Vagina (tissue), 2 donors: ENCODE data around the gene CPZ. TPM values are rescaled to one million over a fixed set of nuclear protein-coding genes. Genes with fewer than 3 reads are reported as not detected.

ENCODE experiments used
- DNase-seq, 2 donors: peaks; one replicate each; pipeline ENCODE4 v3.0.0-alpha.2; 2017; ENCODE audit errors: extremely low spot score in 2 of 2
- H3K27ac ChIP-seq: fragments of 200-600 bp; sonication (generic); one replicate; pipeline ENCODE4 v1.5.1; 2019
- H3K27me3 ChIP-seq: fragments of 200-600 bp; sonication (generic); one replicate; pipeline ENCODE4 v1.5.1; 2019
- H3K36me3 ChIP-seq, 2 donors: fragments of 200-600 bp; sonication (generic); one replicate each; pipeline ENCODE4 v1.5.1; 2017 to 2019
- H3K4me1 ChIP-seq: fragments of 200-600 bp; sonication (generic); one replicate; pipeline ENCODE4 v1.5.1; 2019
- H3K4me3 ChIP-seq, 2 donors: fragments of 200-600 bp; sonication (generic); 1 replicate in 1 of 2; 2 replicates in 1 of 2; pipeline ENCODE4 v1.5.1; 2016 to 2019
- H3K9me3 ChIP-seq: fragments of 200-600 bp; sonication (generic); one replicate; pipeline ENCODE4 v1.5.1; 2019
- POLR2A ChIP-seq, 2 donors: fragments of 450-650 bp; IDR thresholded peaks; one replicate each; pipeline ENCODE4 v1.6.1; 2017; ENCODE audit warnings: antibody characterized with exemption in 2 of 2, mild to moderate bottlenecking in 2 of 2, moderate library complexity in 2 of 2
- POLR2AphosphoS5 ChIP-seq, 2 donors: sonication (generic); formaldehyde crosslinking; IDR thresholded peaks; one replicate each; pipeline ENCODE4 v1.9.0; 2017; ENCODE audit warnings: antibody characterized with exemption in 2 of 2, mild to moderate bottlenecking in 2 of 2, low read depth in 1 of 2; ENCODE audit not compliant: insufficient read depth in 1 of 2
- intact Hi-C: fragments of 100-400 bp; cut with DNase I; formaldehyde crosslinking; loops from one replicate; pipeline ENCODE4 v1.15.1; 2023
- total RNA-seq: library from RNA; depleted of rRNA; stranded (reverse); fragments of >200 nt; gene quantifications from one replicate; pipeline ENCODE4 v1.2.3, GENCODE V29; 2016
- TF ChIP-seq, protein P1 (sequence below), 3 experiments: fragments of 450-650 bp in 2 of 3; fragments of 200-600 bp in 1 of 3; sonication (generic) in 1 of 3; IDR thresholded peaks; one replicate each; pipeline ENCODE4 v1.5.1; 2017 to 2019; ENCODE audit warnings: antibody characterized with exemption in 3 of 3, mild to moderate bottlenecking in 2 of 3, moderate library complexity in 2 of 3

Gene CPZ
- total RNA-seq, 1 donor from 2014 or later: 26.3 TPM

DNA sequence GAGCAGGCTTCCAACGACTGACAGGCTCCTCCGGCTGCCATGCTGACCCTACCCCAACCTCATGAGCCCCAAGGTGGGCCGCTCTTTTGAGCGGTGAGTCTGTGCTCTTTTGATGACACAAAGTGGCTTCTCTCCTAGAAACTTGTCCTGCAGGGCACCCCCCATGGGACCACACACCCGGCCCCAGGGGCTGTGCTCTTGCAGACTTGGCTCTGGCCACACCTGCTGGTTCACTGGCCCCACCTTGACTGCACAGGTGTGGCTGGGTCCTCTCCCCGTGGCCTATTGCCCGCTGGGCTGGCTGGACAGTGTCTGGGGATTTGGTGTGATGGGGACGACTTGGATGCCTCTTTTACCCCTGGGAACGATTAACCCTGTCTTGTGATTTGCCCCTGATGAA is 1.5 kb upstream of the CPZ start:
- intact Hi-C loops: no loop called here
- TF ChIP-seq POLR2AphosphoS5 (IDR thresholded peaks at IDR 0.05; ENCODE audit: insufficient read depth in 1 of 2, low read depth in 1 of 2) (no peak), POLR2A (IDR thresholded peaks at IDR 0.05) (no peak)
- TF ChIP-seq, protein P1, sequence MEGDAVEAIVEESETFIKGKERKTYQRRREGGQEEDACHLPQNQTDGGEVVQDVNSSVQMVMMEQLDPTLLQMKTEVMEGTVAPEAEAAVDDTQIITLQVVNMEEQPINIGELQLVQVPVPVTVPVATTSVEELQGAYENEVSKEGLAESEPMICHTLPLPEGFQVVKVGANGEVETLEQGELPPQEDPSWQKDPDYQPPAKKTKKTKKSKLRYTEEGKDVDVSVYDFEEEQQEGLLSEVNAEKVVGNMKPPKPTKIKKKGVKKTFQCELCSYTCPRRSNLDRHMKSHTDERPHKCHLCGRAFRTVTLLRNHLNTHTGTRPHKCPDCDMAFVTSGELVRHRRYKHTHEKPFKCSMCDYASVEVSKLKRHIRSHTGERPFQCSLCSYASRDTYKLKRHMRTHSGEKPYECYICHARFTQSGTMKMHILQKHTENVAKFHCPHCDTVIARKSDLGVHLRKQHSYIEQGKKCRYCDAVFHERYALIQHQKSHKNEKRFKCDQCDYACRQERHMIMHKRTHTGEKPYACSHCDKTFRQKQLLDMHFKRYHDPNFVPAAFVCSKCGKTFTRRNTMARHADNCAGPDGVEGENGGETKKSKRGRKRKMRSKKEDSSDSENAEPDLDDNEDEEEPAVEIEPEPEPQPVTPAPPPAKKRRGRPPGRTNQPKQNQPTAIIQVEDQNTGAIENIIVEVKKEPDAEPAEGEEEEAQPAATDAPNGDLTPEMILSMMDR (IDR thresholded peaks at IDR 0.05): no peak
- Histone ChIP-seq H3K4me3 (no peak overlapping the region), H3K27ac (no peak overlapping the region), H3K27me3 (no peaks in the 10 kb centered on the region), H3K36me3 (no peaks in the 10 kb centered on the region), H3K4me1 (peaks cover 18% of the 10 kb centered on the region), H3K9me3 (no peaks in the 10 kb centered on the region)
- DNase-seq: no peak

DNA sequence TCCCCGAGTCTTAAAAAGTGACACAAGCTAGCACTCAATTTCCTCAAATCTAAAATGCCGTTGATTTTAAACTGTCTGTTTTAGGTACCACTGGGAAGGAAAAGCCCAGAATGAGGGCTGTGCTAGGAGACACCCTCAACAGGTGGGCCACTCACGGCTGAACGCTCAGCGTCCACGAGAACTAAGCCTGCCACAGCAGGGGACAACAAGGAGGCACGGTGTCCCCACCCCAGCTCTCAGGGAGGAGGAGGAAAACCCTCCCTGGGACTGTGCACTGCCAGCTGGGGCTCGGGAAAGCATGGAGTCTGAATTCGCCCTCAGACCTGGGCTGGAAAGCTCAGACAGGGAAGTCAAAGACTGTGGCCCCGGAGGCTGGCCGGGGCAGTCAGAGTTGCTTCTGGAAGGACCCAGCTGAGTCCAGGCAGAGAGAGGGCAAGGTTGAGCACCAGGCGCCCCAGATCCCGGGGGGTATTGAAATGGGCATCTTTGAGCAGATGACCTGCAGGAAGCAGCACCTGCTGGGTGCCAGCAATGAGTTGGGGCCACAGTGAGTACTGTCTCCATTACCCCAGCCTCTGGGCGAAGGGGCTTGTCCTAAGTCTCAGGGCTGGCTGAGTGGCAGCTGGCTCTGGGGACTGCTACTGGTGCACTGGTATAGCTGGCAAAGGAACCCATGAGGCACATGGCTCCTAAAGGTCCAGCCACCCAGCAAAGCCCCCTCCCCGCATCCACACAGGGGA is 769 bp upstream of the CPZ start:
- intact Hi-C loops: no loop called here
- TF ChIP-seq, protein P1 (IDR thresholded peaks at IDR 0.05): no peak
- TF ChIP-seq POLR2A (IDR thresholded peaks at IDR 0.05): no peak
- no peak for TF ChIP-seq POLR2AphosphoS5 (IDR thresholded peaks at IDR 0.05; ENCODE audit: insufficient read depth in 1 of 2, low read depth in 1 of 2)
- no peak for DNase-seq
- Histone ChIP-seq H3K27ac (peak overlapping the region; percentile 65), H3K4me1 (peaks cover 18% of the 10 kb centered on the region), H3K27me3 (no peaks in the 10 kb centered on the region), H3K9me3 (no peaks in the 10 kb centered on the region), H3K36me3 (no peaks in the 10 kb centered on the region), H3K4me3 (no peak overlapping the region)

DNA sequence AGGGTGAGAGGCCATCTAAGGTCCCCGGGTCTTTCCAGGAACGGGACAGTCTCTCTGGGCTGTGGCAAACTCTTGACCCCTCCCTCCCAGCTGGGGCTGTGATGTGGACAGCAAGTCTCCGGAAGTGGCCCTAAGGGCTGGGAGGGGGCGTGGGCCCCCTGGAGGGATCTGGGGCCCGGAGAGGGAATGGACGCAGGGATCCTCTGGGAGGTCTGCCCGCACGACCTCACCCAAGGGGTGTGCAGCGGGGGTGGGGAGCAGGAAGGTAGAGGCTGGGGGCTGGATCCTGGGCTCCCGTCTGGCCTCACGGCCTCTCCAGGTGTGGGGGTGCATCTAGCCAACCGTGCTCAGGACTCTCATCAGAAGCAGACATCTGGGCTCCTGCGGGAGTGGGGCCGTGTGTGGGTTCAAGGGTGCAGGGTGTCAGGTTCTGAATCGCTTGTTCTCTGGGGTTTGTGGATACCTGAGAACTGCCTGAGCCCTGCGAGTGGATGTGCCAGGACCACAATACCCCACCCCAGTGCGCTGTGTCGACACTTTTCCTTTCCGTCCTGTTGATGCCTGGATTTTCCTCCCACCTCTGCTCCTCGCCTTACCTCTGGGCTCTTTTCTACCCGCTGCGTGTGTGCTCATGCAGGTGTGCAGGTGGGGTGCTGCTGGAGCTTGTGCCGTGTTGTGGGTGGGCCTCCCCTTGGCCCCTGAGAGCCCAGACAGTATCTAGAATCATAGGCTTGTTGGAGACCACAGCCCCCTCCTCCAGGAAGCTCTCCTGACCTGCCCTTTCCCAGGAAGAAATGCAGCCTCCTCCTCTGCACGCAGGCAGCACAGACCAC is 915 bp downstream of the CPZ start:
- no peaks in the 10 kb centered on the region for H3K36me3 ChIP-seq
- DNase-seq: no peak
- no peak for TF ChIP-seq POLR2A (IDR thresholded peaks at IDR 0.05)
- peaks cover 24% of the 10 kb centered on the region for H3K4me1 ChIP-seq
- no peaks in the 10 kb centered on the region for H3K9me3 ChIP-seq
- intact Hi-C loops: loop anchor here (2.0 kb wide), 1 partner anchor 125 kb away; no protein-coding TSS in a partner anchor
- H3K4me3 ChIP-seq: peak overlapping the region; percentile 41 to 42
- peak overlapping the region; percentile 65 for H3K27ac ChIP-seq
- no peaks in the 10 kb centered on the region for H3K27me3 ChIP-seq

DNA sequence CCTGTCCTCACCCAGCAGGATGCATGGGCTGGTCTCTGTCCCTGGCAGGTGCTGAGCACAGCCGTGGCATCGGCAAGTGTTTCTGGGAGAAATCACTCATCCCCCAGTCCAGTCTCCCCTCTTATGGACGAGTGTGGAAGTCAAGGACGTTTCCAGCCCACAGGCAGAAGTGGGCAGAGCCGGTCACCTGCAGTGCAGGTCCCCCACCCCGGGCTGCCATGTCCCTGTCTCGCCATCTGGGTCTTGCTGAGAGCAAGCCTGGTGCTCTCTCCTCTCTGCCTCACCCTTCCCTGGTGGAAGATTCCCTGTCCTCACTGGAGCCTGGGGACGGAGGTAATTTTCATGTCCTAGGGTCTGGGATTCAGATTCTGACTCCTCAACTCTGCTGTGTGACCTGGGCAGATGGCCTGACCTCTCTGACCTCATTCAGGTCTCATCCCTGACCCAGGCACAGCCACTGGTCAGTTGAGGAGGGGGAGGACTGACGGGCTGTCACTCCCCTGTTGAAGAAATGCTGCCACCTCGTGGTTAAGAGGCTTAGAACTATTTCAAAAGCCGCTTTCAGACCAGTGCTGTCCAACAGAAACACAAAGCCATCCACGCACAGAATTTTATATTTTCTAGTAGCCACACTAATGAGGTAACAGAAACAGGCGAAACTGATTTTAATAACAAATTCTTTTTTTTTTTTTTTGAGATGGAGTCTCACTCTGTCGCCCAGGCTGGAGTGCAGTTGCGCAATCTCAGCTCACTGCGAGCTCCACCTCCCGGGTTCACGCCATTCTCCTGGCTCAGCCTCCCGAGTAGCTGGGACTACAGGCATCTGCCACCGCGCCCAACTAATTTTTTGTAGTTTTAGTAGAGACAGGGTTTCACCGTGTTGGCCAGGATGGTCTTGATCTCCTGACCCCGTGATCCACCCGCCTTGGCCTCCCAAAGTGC is 1.8 kb downstream of the CPZ start:
- no peaks in the 10 kb centered on the region for H3K27me3 ChIP-seq
- intact Hi-C loops: loop anchor here (2.0 kb wide), 1 partner anchor 126 kb away; no protein-coding TSS in a partner anchor
- H3K36me3 ChIP-seq: no peaks in the 10 kb centered on the region
- peak overlapping the region; percentile 67 for H3K27ac ChIP-seq
- TF ChIP-seq, protein P1 (IDR thresholded peaks at IDR 0.05): peak; percentile 40 to 70 (median 47)
- TF ChIP-seq POLR2A (IDR thresholded peaks at IDR 0.05): no peak
- H3K4me1 ChIP-seq: peaks cover 32% of the 10 kb centered on the region
- DNase-seq: no peak
- no peaks in the 10 kb centered on the region for H3K9me3 ChIP-seq
- H3K4me3 ChIP-seq: peak overlapping the region in 1 of 2 donors; percentile 41
